ENCODE measurements around the gene TDRD12.

DNA sequence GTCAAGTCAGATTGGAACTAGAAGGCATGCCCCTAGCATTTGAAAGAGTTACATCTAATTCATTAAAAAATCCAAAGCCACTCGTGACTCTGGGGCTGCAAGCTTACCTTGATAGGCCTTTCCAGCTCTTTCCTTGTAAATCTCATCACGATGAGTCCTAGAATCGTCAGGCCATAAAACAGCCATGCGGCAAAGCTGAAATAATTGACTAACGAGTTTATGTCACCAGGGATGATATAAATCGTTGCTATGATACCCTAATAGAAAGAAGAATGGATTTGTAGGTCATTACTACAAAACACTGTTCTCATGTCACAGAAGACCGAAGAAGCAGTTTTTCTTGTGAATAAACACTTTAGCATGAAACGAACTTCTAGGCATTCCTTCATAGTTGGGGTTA is 122.5 kb downstream of the TDRD12 start:
- TF ChIP-seq CTCF (optimal IDR thresholded peaks at IDR 0.05 in 1 of 3, IDR thresholded peaks at IDR 0.05 in 1 of 3, conservative IDR thresholded peaks at IDR 0.05 in 1 of 3; ENCODE audit: extremely low read depth in 1 of 3, insufficient read depth in 2 of 3, low read length in 3 of 3) (no peak), EZH2 (IDR thresholded peaks at IDR 0.05; ENCODE audit: low read length) (no peak)
